Lung microvascular endothelial cell (primary cell): Measurements from ENCODE around the gene GIMAP8. TPM values are rescaled to one million over a fixed set of nuclear protein-coding genes. Genes with fewer than 3 reads are reported as not detected.

Experiments
- DNase-seq, 2 donors: peaks; one replicate each; pipeline versions ENCODE4 v3.0.0 to v3.0.0-alpha.2; 2010; ENCODE audit warnings: low read depth in 2 of 2
- total RNA-seq: library from RNA; depleted of rRNA; stranded (reverse); fragments of >200 nt; gene quantifications from 2 replicates; pipeline ENCODE4 v1.2.1, GENCODE V29; 2014

The GIMAP8 gene
- total RNA-seq, 1 donor from 2014 or later: 137 TPM

GRCh38 chr7:150411606-150412005, 38.8 kb upstream of the GIMAP8 start:
- no peak for DNase-seq

DNA sequence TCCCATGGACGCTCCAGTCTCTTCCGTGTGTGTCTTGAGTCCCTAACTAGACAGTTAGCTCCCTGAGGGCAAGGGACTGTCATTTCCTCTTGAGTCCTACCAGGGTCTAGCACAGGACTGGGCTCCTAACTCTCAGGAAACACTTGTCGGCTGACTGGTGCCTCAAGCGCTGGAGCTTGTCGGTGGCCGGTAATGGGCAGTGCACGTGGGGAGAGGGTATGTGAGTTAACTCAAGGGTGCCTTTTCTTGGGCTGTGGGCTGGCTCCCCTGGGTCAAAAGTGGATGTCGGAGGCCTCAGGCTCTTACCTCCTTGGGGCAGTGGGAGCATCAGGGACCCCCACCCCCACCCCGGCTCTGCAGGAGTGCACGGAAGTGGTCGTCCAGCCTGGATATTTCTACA, 38.4 kb upstream of the GIMAP8 start:
- no peak for DNase-seq

DNA sequence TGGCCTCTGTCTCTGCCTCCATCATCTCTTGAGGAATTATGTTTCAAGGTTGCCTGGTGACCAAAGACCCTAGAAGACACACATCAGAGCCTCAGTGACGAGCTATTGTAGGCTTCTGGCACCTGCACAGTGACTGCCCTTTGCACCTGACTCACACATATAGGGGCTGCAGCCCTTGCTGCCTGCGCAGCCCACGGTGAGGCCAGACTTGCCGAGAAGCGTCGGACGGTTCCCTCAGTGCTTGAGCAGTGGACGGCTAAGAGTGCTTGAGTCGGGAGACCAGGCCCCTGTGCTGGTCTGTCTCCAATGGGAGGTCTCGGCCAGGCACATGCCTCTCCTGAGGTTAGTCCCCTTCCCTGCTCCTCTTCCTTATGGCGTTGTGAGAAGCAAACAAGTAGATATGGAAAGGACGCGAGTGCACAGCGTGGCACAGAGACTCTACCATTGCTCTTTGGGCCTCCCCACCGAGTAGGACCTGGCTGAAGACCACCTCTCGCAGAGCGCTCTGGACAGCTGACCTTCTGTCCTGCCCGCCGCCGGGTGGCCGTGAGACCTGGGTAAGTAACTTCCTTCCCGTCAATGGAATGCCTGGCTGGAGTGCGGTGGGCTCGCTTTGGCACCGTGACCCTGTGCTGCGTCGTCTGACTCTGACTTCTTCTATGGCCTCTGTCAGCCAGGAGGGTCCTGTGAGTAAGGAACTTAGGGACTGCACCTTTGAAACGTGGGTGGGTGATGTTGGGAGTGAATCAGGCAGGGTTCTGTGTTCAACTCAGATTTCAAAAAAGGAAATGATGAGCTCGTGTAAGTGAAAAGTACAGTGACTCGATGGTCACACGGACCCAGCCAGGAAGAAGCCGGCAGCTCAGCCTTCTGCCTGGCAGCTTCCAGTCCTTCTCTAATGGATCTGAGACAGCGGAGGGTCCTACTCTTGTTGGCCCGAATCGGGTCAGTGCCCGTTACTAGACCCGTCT, 37.6 kb upstream of the GIMAP8 start:
- no peak for DNase-seq

DNA sequence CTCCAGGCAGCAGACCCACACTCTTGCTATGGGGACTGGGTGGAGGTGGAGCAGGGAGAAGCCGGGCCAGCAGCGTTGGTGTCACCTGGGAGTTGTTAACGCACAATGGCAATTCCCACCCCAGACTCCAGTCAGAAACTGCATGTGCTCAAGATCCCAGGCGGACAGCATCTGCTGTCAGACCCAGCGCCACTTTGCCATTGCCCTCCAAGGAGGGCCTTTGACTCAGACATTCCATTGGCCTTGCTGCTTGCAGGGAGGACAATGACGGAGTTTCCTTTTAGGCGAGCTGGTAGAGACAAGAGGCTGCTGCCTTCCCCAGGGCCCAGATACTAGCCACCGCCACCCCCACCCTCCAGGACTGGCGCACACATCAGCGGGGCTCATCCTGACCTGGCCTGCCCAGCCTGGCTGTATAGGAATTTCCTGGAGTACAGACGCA, 36.8 kb upstream of the GIMAP8 start:
- DNase-seq: peak in 1 of 2 donors; percentile 20

DNA sequence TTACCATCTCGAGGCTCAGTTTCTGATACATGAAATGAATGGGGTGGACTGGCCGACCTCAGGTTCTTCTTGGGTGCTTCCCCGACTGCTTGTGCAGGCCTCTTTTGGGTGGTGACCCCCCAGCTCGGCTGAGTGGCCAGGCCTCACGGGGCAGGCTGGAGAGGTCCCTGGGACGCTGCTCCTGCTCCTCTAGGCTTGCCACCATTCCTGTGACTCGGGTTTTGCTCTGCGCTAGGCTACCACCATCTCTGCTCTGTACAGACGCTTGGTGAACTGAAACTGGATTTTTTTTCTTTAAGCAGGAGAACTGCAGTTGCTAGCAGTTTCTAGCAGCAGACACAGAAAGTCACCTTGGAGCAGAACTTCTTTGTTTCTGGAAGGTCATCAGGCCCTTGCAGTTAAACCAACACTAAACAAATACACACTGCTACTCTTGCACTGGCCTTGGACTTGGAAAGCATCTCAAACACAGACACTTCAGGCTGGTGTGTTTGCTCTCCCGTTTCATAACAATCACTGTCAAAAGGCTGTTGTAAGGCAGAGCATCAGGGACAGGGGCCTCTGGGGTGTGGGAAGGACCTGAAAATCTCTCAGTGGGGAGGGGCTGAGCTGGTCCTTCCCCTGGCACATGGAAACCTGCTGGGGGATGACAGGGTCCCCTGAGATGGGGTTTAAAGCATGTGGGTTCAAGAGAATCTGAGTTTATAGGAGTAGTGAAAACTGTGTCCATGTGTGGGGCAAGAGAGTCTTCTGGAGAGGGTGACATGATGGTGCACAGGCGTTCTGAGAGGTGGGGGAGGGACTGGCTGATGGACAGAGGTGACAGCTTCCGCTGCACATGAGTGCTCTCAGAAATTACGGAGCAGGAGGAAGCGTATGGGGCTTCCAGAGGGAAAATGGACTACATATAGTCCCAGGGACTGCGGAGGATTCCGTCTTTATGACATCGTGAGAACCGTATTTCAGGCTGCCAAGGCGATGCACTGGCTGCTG, 35.0 kb upstream of the GIMAP8 start:
- DNase-seq: no peak

DNA sequence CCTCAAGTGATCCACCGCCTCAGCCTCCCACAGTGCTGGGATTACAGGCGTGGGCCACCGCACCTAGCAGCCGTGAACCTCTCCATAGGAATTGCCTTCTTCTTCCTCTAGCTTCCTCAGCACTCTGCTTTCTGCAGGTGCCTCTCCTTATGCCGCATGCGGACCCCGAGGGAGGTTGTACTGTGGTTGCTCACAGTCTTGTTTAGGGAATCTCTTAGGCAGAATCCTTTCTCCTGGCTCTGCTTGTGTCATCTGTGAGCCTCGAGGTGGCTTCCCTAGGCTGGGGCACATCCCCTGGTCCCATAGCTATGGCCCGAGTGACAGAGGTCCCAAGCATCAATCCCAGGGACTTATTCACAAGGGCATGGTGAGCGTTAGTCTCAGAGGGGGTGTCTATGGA, 33.2 kb upstream of the GIMAP8 start:
- DNase-seq: no peak

GRCh38 chr7:150417863-150418262, 32.6 kb upstream of the GIMAP8 start:
- no peak for DNase-seq

- no peak for DNase-seq
Measured at GRCh38 chr7:150420242-150420641, 30.2 kb upstream of the GIMAP8 start.

GRCh38 chr7:150420987-150421674, 29.3 kb upstream of the GIMAP8 start:
- peak; percentile 83 to 87 for DNase-seq

GRCh38 chr7:150421831-150422230, 28.6 kb upstream of the GIMAP8 start:
- DNase-seq: no peak

- no peak for DNase-seq
Measured at GRCh38 chr7:150425670-150426069, 24.8 kb upstream of the GIMAP8 start.

DNA sequence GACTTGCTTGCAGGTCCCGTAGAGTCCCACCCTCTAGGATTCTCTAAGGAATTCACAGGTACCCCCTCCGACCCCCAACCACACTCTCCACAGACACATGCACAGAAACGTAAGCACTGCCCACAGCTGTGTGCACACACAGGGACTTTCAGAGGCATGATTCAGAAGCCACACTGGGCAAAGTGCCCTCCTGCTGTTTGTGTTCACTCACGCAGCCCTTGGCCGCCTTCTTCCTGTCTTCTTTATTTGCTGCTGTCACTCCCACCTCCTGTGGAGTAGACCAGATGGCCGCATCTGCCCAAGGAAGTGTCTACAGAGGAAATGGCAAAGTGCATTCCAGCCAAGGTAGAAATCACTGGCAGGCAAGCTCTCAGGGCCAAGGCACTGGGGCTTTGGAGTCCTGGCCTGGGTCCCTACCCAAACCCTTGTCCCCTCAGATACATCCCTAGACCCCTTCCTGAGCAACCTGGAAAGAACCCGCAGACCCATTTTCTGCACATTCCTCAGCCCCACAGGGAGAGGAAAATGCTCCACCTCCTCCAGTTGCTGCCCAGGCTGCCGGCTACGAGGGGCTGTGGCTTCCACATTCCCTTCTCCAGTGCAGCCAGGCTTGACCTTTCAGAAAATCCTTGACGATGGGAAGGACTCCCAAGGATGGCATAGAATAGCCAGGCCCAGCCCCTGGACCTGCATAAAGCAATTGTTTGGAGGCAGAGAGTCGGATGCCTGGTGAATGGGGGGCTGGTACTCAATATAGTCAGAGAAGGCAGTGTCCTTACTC, 21.6 kb upstream of the GIMAP8 start:
- DNase-seq: peak; percentile 34 to 60

- DNase-seq: no peak
Measured at GRCh38 chr7:150429699-150430098, 20.7 kb upstream of the GIMAP8 start.

GRCh38 chr7:150430465-150431085, 19.9 kb upstream of the GIMAP8 start:
- DNase-seq: no peak

DNA sequence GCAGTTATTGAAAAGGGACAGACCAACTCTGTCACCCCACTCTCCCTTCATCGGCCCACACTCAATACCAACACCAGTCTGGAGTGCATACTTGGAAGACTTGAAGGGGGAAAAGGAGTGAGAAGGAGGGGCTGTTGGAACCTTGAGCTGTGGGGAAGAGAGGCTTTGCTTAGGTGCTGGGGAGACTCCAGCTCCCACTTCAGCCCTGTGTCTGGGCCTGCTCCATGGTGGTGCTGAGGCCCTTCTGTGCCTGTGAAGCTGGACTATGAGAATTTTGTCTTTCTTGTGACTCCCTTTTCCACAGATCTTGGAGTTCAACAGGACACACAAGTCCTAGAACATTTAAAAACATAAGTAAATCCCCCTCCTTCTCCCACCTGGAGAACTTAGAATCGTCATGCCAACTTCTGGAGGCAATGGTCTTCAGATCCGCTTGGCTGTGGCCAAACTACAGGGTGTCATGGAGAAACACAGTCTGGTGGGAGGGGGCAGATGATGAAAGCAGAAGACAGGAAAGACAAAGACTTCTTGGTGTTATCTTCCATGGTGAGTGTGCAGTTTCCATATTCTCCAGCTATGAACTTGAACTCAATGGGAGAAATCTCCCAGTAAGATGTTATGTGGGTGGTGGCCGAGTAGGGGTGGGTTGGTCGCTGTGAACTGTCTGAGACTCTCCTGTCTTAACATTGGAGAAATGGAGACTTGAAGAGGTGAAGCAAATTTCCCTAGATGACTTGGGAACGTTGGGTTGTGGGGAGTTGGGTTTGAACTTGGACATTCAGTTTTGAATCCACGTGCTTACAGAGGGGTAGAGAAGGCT, 18.4 kb upstream of the GIMAP8 start:
- no peak for DNase-seq

DNA sequence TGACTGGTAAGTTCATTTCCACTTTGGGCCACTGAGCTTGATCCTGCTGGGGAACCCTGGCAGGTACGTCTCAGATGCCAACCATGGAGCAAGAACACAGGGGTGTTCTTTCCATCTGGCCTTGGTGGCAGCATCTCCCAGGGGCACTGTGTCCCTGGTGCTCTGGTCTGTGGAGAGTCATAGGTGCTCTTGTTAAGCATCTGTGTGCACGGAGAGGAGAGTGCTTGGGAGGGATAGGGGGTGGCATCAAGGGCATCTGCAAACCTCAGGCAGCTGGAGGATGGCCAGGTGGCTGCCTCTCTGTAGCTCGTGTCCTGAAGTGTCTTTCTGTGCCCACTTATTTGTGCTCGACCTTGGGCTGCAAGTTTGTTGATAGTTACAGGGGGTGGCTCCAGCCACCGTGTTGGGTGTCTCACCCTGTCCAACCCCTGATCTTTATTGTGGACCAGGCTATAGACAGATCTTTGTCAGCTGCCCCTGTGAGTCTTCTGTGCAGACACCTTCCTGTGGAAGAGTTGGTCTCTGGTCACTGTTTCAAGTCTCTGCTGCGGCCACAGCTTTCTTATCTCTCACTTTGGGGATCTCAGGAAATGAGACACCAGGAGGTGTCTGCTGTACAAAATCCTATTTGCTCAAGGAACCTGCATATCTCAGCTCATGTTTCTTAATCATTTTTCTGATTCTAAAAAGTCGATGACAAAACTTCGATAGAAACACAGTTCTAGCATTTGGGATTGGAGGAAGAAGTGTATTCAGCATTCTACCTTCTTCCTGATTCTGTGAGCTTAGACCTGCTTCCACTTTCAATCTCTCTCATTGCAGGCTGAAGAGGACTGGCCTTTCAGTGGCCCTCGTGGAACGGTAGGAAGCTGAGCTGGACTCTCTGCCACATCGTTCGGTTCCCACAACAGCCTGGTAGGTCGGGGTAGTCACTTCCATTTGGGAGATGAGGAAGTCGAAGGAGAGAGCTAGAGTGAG, 17.2 kb upstream of the GIMAP8 start:
- DNase-seq: no peak

GRCh38 chr7:150434240-150434639, 16.2 kb upstream of the GIMAP8 start:
- no peak for DNase-seq

- DNase-seq: no peak
Measured at GRCh38 chr7:150435047-150435389, 15.4 kb upstream of the GIMAP8 start.
